VCaP (cell line): ENCODE data around the gene SFTPD.
A peak's percentile ranks its signal among the peaks of the same experiment; 100 is the strongest.
"Not testable (repeated sequence)": the region's sequence is repeated elsewhere in the genome, so short reads cannot be mapped to it uniquely, and the experiment has no call there.

Experiments used
- H3K27ac ChIP-seq: fragments of 450-650 bp; 2 replicates; pipeline ENCODE4 v1.5.1; 2017
- CTCF ChIP-seq: fragments of 450-650 bp; conservative IDR thresholded peaks from 2 replicates; pipeline ENCODE4 v1.5.1; 2017; ENCODE audit warnings: mild to moderate bottlenecking, moderate library complexity

SFTPD gene

GRCh38 chr10:79914512-79914911 is 34.4 kb downstream of the SFTPD start:
- peak; percentile 30 for TF ChIP-seq CTCF
- H3K27ac ChIP-seq = not testable (repeated sequence)

- TF ChIP-seq CTCF = no peak
- no peak overlapping the region for H3K27ac ChIP-seq
Measured at GRCh38 chr10:79910836-79911235, 38.1 kb downstream of the SFTPD start.

GRCh38 chr10:79910344-79910743 is 38.6 kb downstream of the SFTPD start:
- no peak for TF ChIP-seq CTCF
- no peak overlapping the region for H3K27ac ChIP-seq

GRCh38 chr10:79905322-79906314 is 43.3 kb downstream of the SFTPD start:
- no peak overlapping the region for H3K27ac ChIP-seq
- TF ChIP-seq CTCF = no peak

- no peak for TF ChIP-seq CTCF
- no peak overlapping the region; the same call in 1 of the 2 replicates for H3K27ac ChIP-seq
Measured at GRCh38 chr10:79904671-79905321, 44.1 kb downstream of the SFTPD start.

- not testable (repeated sequence) for H3K27ac ChIP-seq
Measured at GRCh38 chr10:79901571-79901970, 47.3 kb downstream of the SFTPD start.

GRCh38 chr10:79898597-79899325 is 50.1 kb downstream of the SFTPD start:
- no peak for TF ChIP-seq CTCF
- no peak overlapping the region for H3K27ac ChIP-seq

GRCh38 chr10:79892896-79893295 is 56.0 kb downstream of the SFTPD start:
- H3K27ac ChIP-seq = not testable (repeated sequence)
